HepG2 (cell line): ENCODE data around the gene HS3ST3B1. TPM values are rescaled to one million over a fixed set of nuclear protein-coding genes. Genes with fewer than 3 reads are reported as not detected.
A peak's percentile ranks its signal among the peaks of the same experiment; 100 is the strongest.

Experiments used
- BRCA1 ChIP-seq: sonication (generic); formaldehyde crosslinking; IDR thresholded peaks from 2 replicates; pipeline ENCODE4 v1.4.0; 2020; ENCODE audit warnings: missing genetic modification reagents
- DDIT3 ChIP-seq: sonication (generic); formaldehyde crosslinking; IDR thresholded peaks from 2 replicates; pipeline ENCODE4 v1.4.0; 2020; ENCODE audit warnings: mild to moderate bottlenecking, missing genetic modification reagents
- ISX ChIP-seq: sonication (generic); formaldehyde crosslinking; conservative IDR thresholded peaks from 2 replicates; pipeline ENCODE4 v1.5.0; 2020; ENCODE audit warnings: missing genetic modification reagents
- MEIS1 ChIP-seq: sonication (generic); formaldehyde crosslinking; IDR thresholded peaks from 2 replicates; pipeline ENCODE4 v1.9.0; 2021; ENCODE audit warnings: mild to moderate bottlenecking, missing genetic modification reagents, moderate library complexity, borderline replicate concordance
- ONECUT2 ChIP-seq: sonication (generic); formaldehyde crosslinking; IDR thresholded peaks from 2 replicates; pipeline ENCODE4 v1.4.0; 2020; ENCODE audit warnings: missing genetic modification reagents
- PCBP2 ChIP-seq: fragments of 200-400 bp; formaldehyde crosslinking; optimal IDR thresholded peaks from 2 replicates; pipeline ENCODE3; 2018; ENCODE audit warnings: low read length, low read depth; ENCODE audit not compliant: poor library complexity, severe bottlenecking
- RXRA ChIP-seq: sonication (generic); formaldehyde crosslinking; IDR thresholded peaks from 2 replicates; pipeline ENCODE4 v1.5.1; 2020; ENCODE audit warnings: missing genetic modification reagents
- THAP11 ChIP-seq: IDR thresholded peaks from 2 replicates; pipeline ENCODE4 v1.6.1; 2016; ENCODE audit warnings: missing biosample characterization, missing genetic modification reagents
- THAP8 ChIP-seq: sonication (generic); formaldehyde crosslinking; IDR thresholded peaks from 2 replicates; pipeline ENCODE4 v1.5.1; 2020; ENCODE audit warnings: missing genetic modification reagents, mild to moderate bottlenecking, borderline replicate concordance
- UBTF ChIP-seq: sonication (generic); formaldehyde crosslinking; IDR thresholded peaks from 2 replicates; pipeline ENCODE4 v1.4.0; 2020; ENCODE audit warnings: mild to moderate bottlenecking, missing genetic modification reagents
- ZBTB8A ChIP-seq: sonication (generic); formaldehyde crosslinking; IDR thresholded peaks from 2 replicates; pipeline ENCODE4 v1.4.0; 2020; ENCODE audit warnings: mild to moderate bottlenecking, low read depth, missing genetic modification reagents, borderline replicate concordance
- ZNF510 ChIP-seq: sonication (generic); formaldehyde crosslinking; IDR thresholded peaks from 2 replicates; pipeline ENCODE4 v1.4.0; 2020; ENCODE audit warnings: low read depth, mild to moderate bottlenecking, missing genetic modification reagents
- ZNF513 ChIP-seq: sonication (generic); formaldehyde crosslinking; conservative IDR thresholded peaks from 2 replicates; pipeline ENCODE4 v1.5.0; 2020; ENCODE audit warnings: missing genetic modification reagents
- ZNF597 ChIP-seq: sonication (generic); formaldehyde crosslinking; IDR thresholded peaks from 2 replicates; pipeline ENCODE4 v1.5.0; 2020; ENCODE audit warnings: missing genetic modification reagents
- polyA plus RNA-seq, 8 experiments: library from polyadenylated mRNA; depleted of rRNA in 3 of 8; stranded (reverse) in 7 of 8; unstranded in 1 of 8; fragments of >200 nt; fragmentation: Illumina TruSeq in 4 of 8; extraction: Trizol in 4 of 8; gene quantifications; 2 replicates each; pipeline versions ENCODE4 v1.2.1 to v1.2.3, GENCODE V29; 2011 to 2016; ENCODE audit warnings: low read depth in 4 of 8, missing spikeins in 1 of 8, mixed read lengths in 1 of 8; ENCODE audit not compliant: insufficient read depth in 1 of 8
- total RNA-seq, 5 experiments: library from RNA; depleted of rRNA; stranded (reverse); fragments of >200 nt; fragmentation: Illumina TruSeq; extraction: Trizol; gene quantifications; 2 replicates each; pipeline ENCODE4 v1.2.3, GENCODE V29; 2016; ENCODE audit warnings: low read depth in 1 of 5
- TF ChIP-seq, protein P1 (sequence below): IDR thresholded peaks from 2 replicates; pipeline ENCODE4 v1.4.0; 2020; ENCODE audit warnings: mild to moderate bottlenecking, missing genetic modification reagents
- TF ChIP-seq, protein P2 (sequence below): IDR thresholded peaks from 2 replicates; pipeline ENCODE4 v1.6.1; 2012; ENCODE audit warnings: low read depth, low read length, improper control_type of control experiment

HS3ST3B1 gene
- total and polyA plus RNA-seq, 2 of the 13 experiments (the other 11 are each of a cell fraction or from before 2014, with no cell fraction given), result 15.7 to 39.5 TPM

GRCh38 chr17:14316126-14316832, 15.4 kb downstream of the HS3ST3B1 start (continued):
- TF ChIP-seq ISX (CRISPR knock-in tag), result peak; percentile 62; the same call in 1 of the 2 replicates
- TF ChIP-seq THAP11, result peak; percentile 45; the same call in 1 of the 2 replicates
- peak; percentile 28; the same call in 1 of the 2 replicates for TF ChIP-seq UBTF (CRISPR knock-in tag)
- no peak for TF ChIP-seq ZBTB8A (CRISPR knock-in tag)
- no peak for TF ChIP-seq RXRA
- TF ChIP-seq ZNF510 (CRISPR knock-in tag), result peak; percentile 44; the same call in 1 of the 2 replicates
- TF ChIP-seq, protein P1, sequence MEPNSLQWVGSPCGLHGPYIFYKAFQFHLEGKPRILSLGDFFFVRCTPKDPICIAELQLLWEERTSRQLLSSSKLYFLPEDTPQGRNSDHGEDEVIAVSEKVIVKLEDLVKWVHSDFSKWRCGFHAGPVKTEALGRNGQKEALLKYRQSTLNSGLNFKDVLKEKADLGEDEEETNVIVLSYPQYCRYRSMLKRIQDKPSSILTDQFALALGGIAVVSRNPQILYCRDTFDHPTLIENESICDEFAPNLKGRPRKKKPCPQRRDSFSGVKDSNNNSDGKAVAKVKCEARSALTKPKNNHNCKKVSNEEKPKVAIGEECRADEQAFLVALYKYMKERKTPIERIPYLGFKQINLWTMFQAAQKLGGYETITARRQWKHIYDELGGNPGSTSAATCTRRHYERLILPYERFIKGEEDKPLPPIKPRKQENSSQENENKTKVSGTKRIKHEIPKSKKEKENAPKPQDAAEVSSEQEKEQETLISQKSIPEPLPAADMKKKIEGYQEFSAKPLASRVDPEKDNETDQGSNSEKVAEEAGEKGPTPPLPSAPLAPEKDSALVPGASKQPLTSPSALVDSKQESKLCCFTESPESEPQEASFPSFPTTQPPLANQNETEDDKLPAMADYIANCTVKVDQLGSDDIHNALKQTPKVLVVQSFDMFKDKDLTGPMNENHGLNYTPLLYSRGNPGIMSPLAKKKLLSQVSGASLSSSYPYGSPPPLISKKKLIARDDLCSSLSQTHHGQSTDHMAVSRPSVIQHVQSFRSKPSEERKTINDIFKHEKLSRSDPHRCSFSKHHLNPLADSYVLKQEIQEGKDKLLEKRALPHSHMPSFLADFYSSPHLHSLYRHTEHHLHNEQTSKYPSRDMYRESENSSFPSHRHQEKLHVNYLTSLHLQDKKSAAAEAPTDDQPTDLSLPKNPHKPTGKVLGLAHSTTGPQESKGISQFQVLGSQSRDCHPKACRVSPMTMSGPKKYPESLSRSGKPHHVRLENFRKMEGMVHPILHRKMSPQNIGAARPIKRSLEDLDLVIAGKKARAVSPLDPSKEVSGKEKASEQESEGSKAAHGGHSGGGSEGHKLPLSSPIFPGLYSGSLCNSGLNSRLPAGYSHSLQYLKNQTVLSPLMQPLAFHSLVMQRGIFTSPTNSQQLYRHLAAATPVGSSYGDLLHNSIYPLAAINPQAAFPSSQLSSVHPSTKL (CRISPR knock-in tag), result peak; percentile 85
- TF ChIP-seq ONECUT2, result 0 out of 2 replicates have a peak, but pooled peaks have one; percentile 31
- no peak for TF ChIP-seq THAP8
- no peak for TF ChIP-seq PCBP2
- TF ChIP-seq DDIT3 (CRISPR knock-in tag), result no peak
- TF ChIP-seq BRCA1 (CRISPR knock-in tag), result 0 out of 2 replicates have a peak, but pooled peaks have one; percentile 77
- TF ChIP-seq, protein P2, sequence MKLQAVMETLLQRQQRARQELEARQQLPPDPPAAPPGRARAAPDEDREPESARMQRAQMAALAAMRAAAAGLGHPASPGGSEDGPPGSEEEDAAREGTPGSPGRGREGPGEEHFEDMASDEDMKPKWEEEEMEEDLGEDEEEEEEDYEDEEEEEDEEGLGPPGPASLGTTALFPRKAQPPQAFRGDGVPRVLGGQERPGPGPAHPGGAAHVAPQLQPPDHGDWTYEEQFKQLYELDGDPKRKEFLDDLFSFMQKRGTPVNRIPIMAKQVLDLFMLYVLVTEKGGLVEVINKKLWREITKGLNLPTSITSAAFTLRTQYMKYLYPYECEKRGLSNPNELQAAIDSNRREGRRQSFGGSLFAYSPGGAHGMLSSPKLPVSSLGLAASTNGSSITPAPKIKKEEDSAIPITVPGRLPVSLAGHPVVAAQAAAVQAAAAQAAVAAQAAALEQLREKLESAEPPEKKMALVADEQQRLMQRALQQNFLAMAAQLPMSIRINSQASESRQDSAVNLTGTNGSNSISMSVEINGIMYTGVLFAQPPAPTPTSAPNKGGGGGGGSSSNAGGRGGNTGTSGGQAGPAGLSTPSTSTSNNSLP, result peak; percentile 50; the same call in 1 of the 2 replicates
- 0 out of 2 replicates have a peak, but pooled peaks have one; percentile 43 for TF ChIP-seq MEIS1 (CRISPR knock-in tag)
- TF ChIP-seq ZNF597 (CRISPR knock-in tag), result no peak
- no peak for TF ChIP-seq ZNF513 (CRISPR knock-in tag)
